ENCODE measurements around the gene L3MBTL1.

- no peak for TF ChIP-seq POLR2A (IDR thresholded peaks at IDR 0.05; ENCODE audit: low read depth, low read length)
- TF ChIP-seq CTCF (IDR thresholded peaks at IDR 0.05; ENCODE audit: extremely low read depth in 1 of 2, insufficient read depth in 1 of 2, low read depth in 1 of 2, low read length in 2 of 2): no peak
- no peak for TF ChIP-seq MAX (IDR thresholded peaks at IDR 0.05; ENCODE audit: insufficient read depth, insufficient read length)
- no peak for TF ChIP-seq POLR2AphosphoS5 (IDR thresholded peaks at IDR 0.05; ENCODE audit: insufficient read depth, low read depth, low read length)
Measured at GRCh38 chr20:43507150-43508080, at the start of gene L3MBTL1.
